ENCODE data around the gene INSIG1.

INSIG1 gene

DNA sequence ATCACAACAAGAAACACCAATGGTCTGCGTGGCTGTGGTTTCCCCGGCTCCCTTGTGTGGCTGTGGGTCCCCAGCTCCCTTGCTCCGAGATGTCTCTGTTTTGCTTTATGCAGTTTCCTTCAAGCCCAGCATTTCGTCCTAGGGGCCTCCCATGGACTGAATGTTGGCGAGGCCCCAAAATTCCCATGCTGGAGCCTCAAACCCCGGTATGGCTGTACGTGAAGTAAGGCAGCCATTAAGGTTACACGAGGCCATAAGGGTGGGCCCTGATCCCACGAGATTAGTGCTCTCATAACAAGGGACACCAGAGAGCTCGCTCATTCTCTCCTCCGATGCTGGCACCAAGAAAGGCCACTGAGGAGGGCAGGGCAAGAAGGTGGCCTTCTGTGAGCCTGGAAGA is 44.6 kb downstream of the INSIG1 start:
- DNase-seq, result peak in 2 of 10 donors; percentile 48 to 53
- intact Hi-C loops (cut with DNase I), result loop anchor here (5.0 kb wide), 1 partner anchor 340 kb away; the partner anchor contains the start of gene PAXIP1

DNA sequence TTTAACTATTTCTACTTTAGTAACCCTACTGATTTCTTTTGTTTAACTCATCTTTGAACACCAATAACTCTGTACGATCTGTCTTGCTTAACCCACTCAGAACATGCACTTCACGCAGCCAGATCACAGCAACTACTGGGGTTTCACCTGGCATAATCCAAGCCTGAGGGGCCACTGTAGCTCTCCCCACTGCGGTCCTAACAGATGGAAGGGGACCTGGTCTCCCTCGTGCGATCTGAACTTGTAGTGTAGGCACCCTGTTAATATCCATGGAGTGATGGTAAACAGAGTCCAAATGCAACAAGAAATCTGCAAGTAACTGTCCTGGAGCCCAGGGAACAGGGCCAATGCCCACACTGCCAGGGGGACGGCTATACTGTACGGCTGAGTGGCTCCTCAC is 45.5 kb downstream of the INSIG1 start:
- intact Hi-C loops (cut with DNase I), result loop anchor here (5.0 kb wide), 1 partner anchor 341 kb away; the partner anchor contains the start of gene PAXIP1
- DNase-seq, result peak in 2 of 10 donors; percentile 39 to 60

DNA sequence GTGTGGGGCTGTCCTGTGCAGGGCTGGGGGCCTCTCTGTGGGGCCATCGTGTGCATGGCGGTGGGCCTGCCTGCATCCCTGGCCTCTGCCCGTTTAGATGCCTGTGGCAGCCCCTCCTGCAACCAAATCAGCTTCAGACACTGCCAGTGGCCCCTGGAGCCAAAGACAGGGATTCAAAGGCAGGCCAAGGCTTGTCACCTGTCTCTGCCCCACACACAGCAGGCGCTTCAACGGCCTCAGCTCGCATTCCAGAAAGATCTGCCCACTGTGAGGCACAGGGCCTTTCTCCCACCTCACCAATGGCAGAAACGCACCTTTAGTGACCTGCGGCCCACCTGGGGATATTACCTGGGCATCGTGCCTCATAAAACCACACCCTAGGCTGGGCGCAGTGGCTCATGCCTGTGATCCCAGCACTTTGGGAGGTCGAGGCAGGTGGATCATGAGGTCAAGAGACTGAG is 46.0 kb downstream of the INSIG1 start:
- intact Hi-C loops (cut with DNase I), result loop anchor here (2.0 to 5.0 kb wide), 3 partner anchors 45 to 415 kb away; partner anchors contain the start of gene PAXIP1
- peak in 1 of 10 donors; percentile 45 for DNase-seq

DNA sequence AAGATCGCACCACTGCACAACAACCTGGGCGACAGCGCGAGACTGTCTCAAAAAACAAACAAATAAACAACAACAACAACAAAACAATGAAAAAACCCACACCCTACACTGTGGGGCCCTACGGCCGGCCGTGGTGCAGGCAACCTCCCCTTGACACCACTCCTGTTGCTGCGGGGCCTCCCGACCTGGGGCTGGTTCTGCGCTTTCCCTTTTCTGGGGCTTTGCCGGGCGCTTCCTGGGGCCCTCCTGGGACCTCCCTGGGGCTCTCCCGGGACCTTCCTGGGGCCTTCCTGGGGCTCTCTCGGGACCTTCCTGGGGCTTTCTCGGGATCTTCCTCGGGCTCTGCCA is 46.6 kb downstream of the INSIG1 start:
- peak in 2 of 10 donors; percentile 42 to 50 for DNase-seq
- intact Hi-C loops (cut with DNase I), result loop anchor here (2.0 to 5.0 kb wide), 3 partner anchors 45 to 415 kb away; partner anchors contain the start of gene PAXIP1

DNA sequence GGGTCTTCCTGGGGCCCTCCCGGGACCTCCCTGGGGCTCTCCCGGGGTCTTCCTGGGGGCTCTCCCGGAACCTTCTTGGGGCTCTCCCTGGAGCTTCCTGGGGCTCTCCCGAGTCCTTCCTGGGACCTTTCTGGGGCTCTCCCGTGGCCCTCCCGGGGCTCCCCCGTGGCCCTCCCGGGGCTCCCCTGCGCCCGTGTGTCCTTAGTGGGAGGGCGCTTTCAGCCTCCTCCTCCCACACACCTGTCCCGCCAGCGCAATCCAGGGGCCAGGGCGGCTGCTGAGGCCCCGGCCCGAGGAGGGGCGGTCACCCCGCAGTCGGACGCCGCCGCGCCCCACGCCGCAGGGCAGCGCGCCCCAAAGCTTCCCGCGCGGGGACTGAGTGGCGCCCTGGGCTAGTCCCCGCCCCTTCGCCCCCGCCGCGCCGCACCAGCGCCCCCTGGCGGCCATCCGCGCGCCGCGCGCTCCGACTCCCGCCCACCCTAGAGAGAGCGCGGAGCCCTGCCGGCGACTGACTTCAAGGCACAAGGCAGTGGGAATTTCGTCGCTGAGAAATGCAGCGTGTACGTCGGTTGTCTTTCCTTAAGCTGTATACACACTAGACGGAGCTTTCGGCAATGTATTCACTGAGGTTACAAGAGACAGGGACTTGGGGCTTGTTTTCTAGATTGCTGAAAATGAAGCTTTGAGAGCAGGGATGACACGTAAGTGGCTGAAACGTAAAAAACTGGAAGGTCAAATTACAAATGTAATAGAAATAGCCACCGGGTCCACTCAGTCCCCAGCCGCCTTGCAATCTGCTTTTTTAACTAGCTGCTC is 47.1 kb downstream of the INSIG1 start:
- DNase-seq, result peak; percentile 44 to 96 (median 80)
- intact Hi-C loops (cut with DNase I), result loop anchor here (1.0 to 5.0 kb wide), 4 partner anchors 46 to 416 kb away; partner anchors contain the start of gene PAXIP1

DNA sequence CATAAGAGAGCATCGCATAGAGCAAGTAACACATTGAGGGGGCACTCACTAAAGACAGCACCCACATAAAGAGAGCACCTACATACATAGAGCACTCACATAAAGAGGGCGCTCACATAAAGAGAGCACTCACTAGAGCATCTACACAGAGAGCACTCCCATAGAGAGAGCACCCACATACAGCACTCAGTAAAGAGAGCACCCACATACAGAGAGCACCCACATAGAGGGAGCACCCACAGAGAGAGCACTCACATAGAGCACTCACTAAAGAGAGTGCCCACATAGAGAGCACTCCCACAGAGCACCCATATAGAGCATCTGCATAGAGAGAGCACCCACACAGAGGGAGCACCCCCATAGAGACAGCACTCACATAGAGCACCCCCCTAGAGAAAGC is 47.8 kb downstream of the INSIG1 start:
- no peak for DNase-seq
- intact Hi-C loops (cut with DNase I), result loop anchor here (1.0 to 2.0 kb wide), 3 partner anchors 47 to 417 kb away; no protein-coding TSS in a partner anchor

DNA sequence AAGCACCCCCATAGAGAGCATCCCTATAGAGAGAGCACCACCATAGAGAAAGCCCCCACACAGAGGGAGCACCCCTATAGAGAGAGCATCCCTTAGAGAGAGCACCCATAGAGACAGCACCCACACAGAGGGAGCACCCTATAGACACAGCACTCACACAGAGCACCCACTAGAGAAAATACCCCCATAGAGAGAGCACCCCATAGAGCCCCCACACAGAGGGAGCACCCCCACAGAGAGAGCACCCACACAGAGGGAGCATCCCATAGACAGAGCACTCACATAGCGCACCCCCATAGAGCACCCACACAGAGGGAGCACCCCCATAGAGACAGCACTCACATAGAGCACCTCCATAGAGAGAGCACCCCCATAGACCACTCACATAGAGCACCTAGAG is 48.6 kb downstream of the INSIG1 start:
- intact Hi-C loops (cut with DNase I), result no loop called here
- no peak for DNase-seq

DNA sequence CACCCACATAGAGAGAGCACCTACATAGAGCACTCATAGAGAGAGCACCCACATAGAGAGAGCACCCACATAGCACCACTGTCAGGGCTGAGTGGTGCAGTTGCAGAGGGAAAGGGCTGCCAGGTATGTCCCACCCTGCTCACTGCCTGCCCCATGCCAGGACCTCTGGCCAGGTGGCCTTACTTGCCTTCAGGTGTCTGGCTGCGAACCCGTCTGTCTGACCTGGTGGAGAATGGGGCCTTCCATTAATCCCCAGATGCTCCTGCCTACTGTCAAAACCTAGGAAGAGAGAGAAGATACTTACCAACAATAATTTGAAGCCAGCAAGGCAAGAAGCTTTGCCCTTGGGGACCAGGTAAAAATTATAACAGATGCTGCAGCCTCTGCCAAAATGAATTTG is 51.1 kb downstream of the INSIG1 start:
- intact Hi-C loops (cut with DNase I), result no loop called here
- peak in 2 of 10 donors; percentile 22 to 31 for DNase-seq

DNA sequence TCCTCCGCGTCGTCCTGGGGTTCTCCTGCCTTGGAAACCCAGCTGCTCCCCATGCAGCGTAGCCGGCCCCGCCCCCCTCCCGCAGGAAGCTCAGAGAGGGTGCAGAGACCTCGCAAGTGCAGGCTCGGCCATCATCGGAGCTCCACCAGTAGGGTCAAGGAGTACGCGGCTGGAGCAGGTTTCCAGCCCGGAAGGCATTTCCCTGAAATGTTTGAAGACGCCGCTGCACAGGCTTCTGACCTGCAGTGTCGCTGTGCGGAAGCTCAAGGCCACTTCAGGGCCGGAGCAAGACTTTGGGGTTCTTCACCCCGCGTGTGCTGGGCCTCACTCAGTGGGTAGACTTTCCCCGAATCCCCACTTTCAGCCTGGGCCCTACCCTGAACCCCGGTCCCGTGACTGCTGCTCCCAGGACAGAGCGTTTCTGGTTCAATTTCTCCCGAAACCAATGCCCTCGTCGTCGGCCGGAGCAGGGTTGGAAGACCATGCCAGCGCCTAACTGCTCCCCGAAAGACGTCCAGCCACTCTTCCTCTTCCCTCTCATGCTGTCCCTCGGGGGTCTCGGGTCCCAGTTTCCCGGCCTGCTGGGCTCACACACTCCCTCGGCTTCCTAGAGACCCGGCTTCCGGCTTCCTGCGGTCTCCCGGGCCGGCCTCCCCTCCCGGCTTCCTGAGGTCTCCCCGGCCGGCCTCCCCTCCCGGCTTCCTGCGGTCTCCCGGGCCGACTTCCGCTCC is 52.1 kb downstream of the INSIG1 start:
- intact Hi-C loops (cut with DNase I), result no loop called here
- DNase-seq, result peak in 3 of 10 donors; percentile 59 to 70 (median 59)

DNA sequence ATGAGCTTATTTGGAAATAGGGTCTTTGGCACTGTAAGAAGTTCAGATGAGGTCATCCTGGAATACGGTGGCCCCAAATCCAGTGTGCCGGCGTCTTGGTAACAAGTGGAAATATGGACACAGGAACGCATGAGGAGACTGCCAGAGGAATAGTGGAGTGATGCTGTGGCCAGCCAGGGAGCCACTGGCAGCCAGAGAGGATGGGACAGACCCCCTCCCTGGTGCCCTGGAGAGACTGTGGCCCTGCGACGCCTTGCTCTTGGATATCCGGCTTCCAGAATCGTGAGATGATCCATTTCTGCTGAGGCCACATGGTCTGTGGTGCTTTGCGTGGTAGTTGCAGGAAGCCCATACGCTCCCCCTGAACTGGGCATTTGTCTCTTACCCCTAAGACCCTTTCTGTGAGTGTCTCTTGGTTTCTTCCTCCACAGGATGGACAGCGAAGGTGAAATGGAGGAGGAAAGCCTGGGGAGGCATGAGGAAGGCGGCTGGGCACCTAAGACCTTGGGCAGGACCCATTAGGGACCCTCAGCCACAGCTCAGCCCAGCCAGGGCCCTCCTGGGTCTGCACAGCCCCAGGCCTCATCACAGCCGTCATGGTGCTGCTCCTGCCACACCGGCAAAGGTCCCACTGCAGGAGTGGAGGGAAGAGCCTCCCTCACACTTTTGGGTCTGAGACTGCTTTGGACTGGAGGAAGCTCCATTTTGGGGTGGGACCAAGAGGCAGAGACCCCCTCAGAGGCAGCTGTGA is 53.6 kb downstream of the INSIG1 start:
- peak in 3 of 10 donors; percentile 22 to 76 (median 49) for DNase-seq
- intact Hi-C loops (cut with DNase I), result no loop called here

DNA sequence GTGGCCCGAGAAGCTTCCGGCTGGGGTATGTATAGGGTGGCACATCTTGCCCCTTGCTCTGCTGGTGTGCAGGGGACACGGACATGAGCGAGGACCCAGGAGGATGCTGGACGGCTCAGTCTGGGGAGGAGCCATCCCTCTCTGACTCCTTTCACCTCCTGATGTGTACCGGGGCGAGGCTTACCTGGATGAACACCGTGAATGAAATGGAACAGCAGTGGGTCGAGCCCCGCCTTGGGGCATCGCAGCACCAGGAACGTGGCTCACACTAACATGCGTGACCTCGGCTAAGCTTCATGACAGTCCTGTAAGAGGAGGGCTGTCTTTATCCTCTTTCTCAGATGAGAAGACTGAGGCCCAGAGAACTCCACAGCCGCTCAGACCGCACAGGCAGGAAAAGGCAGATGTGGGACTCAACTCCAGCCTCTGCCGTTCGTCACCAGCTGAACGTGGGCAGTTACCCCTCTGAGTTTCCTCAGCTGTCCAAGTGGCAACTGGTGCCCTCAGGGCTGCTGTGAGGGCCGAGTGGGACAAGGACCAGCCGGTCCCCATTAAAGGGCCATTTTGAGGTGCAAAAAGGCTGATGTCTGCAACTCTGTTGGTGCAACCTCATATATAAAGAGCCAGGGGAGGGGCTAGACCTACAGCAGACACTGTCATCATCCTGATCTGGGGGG is 54.5 kb downstream of the INSIG1 start:
- intact Hi-C loops (cut with DNase I), result no loop called here
- peak in 4 of 10 donors; percentile 6 to 46 (median 32) for DNase-seq

DNA sequence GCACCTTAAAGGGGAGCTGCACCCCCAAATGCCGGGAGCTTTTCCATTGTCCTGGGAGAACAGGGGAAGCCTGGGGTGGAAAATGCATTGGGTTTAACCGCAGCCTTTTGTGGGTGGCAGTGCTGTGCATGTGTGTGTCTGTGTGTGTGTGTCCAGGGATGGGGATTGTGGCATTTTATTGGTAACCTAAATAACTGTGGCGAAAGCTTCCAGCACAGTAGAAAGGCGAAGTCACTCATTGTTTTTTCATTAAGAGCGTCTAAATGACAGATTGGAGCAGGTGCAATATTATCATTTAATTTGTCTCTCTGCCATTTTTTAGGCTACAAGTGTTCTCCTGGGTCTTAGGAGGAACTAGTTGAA is 55.1 kb downstream of the INSIG1 start:
- intact Hi-C loops (cut with DNase I), result no loop called here
- peak in 1 of 10 donors; percentile 17 for DNase-seq

DNA sequence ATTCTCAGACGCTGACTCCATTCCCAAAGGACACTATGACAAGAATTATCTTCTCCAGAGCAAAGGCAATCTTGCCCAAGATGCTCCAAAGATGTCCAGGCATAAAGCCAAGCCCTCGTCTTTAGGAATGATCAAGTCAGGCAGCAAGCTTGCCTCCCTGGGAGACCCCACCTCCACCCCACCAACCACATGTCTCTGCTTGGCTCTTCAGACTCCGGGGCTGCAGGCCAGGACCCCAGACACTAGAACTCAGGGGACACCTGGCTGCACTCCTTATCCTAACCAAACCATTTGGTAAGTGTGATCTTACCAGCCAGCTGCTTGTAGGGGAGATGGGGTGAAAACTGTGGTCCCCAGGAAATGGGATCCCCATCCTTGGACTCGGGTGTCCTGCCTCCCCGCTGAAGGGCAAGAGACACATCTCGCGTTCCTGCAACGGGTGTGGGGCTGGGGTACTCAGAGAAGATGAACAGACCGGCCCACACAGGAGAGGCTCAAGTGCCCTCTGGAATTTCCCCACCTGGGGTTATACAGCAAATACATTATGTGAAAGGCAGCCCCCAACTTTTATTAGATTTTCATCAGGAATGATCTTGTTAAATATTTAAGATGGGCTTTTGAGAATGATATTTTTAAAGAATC is 55.7 kb downstream of the INSIG1 start:
- peak in 3 of 10 donors; percentile 45 to 55 (median 55) for DNase-seq
- intact Hi-C loops (cut with DNase I), result no loop called here

DNA sequence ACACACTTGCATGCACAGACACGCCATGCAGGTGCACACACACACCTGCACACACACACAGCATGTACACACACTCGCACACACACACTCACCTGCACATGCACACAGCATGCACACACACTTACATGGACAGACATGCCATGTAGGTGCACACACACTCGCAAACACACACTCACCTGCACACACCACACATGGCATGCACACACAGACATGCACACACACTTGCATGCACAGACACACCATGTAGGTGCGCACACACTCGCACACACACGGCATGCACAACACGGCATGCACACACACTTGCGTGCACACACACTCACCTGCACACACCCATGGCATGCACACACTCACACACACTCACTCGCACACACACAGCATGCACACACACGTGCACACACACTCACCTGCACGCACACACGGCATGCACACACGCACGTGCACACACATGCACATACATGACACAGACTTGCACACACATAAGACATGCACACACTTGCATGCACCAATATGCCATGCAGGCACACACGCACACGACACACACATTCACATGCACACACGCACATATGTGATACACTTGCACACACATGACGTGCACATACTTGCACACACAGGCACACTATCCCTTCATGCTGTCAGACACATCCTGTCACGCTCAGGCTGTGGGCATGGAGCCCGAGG is 56.8 kb downstream of the INSIG1 start:
- intact Hi-C loops (cut with DNase I), result no loop called here
- DNase-seq, result peak in 2 of 10 donors; percentile 20 to 30

DNA sequence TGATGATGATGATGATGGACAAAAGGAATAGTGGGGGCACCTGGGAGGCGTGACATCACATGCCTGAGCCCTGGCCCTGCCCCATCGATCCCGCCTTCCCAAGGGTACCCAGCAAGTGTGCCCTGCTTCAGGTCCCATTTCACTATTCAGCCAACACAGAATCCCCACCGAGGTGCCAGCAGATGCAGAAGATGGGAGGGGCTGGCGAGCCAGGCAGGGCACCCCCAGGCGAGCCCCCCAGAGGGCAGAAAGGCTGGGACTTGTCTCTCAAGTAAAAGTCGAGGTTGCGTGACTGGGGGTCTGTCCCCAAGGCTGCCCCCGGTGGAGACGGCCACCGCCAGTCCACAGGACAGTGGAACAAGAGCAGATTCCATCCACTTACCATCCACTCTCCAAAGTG is 57.5 kb downstream of the INSIG1 start:
- DNase-seq, result peak in 3 of 10 donors; percentile 26 to 76 (median 61)
- intact Hi-C loops (cut with DNase I), result no loop called here

DNA sequence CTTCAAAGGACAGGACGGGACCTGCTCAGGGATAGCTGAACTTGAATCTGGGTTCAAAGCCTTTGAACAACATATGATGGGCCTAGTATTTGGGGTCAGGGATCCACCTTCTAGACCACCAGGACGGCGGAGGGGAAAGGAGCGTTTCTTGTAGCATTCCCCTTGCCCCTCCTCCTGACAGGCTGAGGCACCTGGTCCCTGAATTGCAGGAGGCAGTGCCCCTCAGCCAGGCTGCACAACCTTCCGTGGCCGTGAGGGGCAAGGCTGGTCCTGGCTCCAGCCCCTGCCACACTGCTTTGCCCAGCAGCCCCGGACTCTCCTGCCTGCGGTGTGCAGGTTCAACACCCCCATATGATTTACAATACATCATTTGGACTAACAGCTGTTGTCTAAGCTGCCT is 58.1 kb downstream of the INSIG1 start:
- intact Hi-C loops (cut with DNase I), result no loop called here
- DNase-seq, result peak in 3 of 10 donors; percentile 27 to 41 (median 35)

DNA sequence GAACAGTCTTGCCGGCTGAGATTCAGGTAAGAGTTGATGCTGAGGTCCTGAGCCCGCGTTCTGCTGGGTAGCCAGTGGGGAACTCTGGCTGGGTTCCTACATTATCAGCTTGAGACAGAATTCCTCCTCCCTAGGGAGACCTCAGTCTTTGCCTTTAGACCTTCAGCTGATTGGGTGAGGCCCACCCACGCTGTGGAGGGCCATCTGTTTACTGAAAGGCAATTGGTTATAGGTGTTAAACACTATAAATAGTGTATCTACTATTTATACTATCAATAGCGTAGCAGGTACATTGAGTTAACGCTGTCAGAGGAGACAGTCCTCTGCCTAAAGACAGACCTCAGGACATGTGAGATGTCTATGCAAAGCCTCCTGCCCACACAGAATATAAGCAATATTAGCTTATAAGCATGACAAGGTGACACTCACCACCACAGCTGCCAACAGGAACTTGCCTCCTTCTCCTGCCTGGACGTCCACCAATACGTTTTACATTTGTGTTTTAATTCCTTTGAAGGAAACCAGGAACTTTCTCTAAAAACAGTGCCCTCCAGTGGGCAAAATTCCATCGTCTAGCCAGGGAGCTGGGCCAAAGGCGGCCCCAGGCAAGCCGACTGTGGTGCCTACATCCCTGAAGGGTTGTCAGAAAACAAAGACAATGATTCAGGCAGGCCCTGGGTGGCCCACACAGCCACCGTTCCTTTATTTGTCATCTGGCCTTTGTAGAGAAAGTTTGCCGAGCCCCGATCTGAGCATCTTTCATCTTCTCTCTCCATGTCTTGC is 58.8 kb downstream of the INSIG1 start:
- intact Hi-C loops (cut with DNase I), result no loop called here
- peak in 6 of 10 donors; percentile 28 to 84 (median 52) for DNase-seq

DNA sequence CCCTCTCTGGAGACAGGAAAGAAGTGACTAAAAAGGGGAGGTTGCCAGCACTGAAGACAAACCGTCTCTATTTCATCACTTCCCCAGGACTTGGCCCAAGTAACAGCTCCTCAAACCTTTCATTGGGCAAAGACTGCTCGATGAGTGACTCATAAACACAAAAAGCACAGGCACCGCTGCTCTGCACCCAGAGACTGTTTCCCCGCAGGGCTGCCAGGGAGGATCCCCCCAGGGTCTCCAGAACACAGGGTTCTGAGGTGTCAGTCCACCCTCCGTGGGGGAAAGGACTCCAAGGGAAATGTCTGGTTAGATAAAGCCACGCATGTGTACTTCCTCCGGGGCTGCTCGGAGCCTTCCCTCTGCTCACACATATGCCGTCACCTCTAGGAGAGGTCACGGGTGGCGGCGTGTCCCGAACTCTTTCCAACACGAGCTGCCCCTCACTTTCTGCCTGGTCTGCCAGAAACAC is 59.9 kb downstream of the INSIG1 start:
- intact Hi-C loops (cut with DNase I), result no loop called here
- peak in 3 of 10 donors; percentile 20 to 71 (median 46) for DNase-seq
